ENCODE measurements around the gene SLC25A15.
"Not testable (repeated sequence)": the region's sequence is repeated elsewhere in the genome, so short reads cannot be mapped to it uniquely, and the experiment has no call there.

SLC25A15 gene

GRCh38 chr13:40772765-40773473 lies 16.5 kb upstream of the SLC25A15 start:
- no peaks in the 10 kb centered on the region for H3K9me3 ChIP-seq (ENCODE audit: control insufficient read depth, low read length)
- no peaks in the 10 kb centered on the region for H3K27me3 ChIP-seq (ENCODE audit: control insufficient read depth, insufficient read depth, low read length)
- H3K4me1 ChIP-seq (ENCODE audit: control insufficient read depth, insufficient read depth, low read length): peaks cover 5% of the 10 kb centered on the region

GRCh38 chr13:40774672-40775071 lies 14.7 kb upstream of the SLC25A15 start:
- Histone ChIP-seq H3K36me3 (ENCODE audit: control insufficient read depth, insufficient read depth, low read length) (no peaks in the 10 kb centered on the region), H3K9ac (ENCODE audit: low read length) (no peak overlapping the region), H3K4me3 (ENCODE audit: low read length) (no peak overlapping the region), H3K4me1 (ENCODE audit: control insufficient read depth, insufficient read depth, low read length) (peaks cover 5% of the 10 kb centered on the region), H3K27me3 (ENCODE audit: control insufficient read depth, insufficient read depth, low read length) (no peaks in the 10 kb centered on the region), H3K9me3 (ENCODE audit: control insufficient read depth, low read length) (no peaks in the 10 kb centered on the region)

More at GRCh38 chr13:40772765-40773473, 16.5 kb upstream of the SLC25A15 start:
- Histone ChIP-seq H3K36me3 (ENCODE audit: control insufficient read depth, insufficient read depth, low read length) (no peaks in the 10 kb centered on the region), H3K9ac (ENCODE audit: low read length) (no peak overlapping the region), H3K4me3 (ENCODE audit: low read length) (no peak overlapping the region)

- Histone ChIP-seq H3K4me1 (ENCODE audit: control insufficient read depth, insufficient read depth, low read length) (peaks cover 5% of the 10 kb centered on the region), H3K4me3 (ENCODE audit: low read length) (no peak overlapping the region), H3K9ac (ENCODE audit: low read length) (no peak overlapping the region)
Observed at GRCh38 chr13:40776232-40776631, 13.2 kb upstream of the SLC25A15 start.

GRCh38 chr13:40776681-40777165 lies 12.7 kb upstream of the SLC25A15 start:
- Histone ChIP-seq H3K36me3 (ENCODE audit: control insufficient read depth, insufficient read depth, low read length) (no peaks in the 10 kb centered on the region), H3K27me3 (ENCODE audit: control insufficient read depth, insufficient read depth, low read length) (no peaks in the 10 kb centered on the region), H3K4me3 (ENCODE audit: low read length) (no peak overlapping the region), H3K9me3 (ENCODE audit: control insufficient read depth, low read length) (no peaks in the 10 kb centered on the region), H3K4me1 (ENCODE audit: control insufficient read depth, insufficient read depth, low read length) (peaks cover 5% of the 10 kb centered on the region), H3K9ac (ENCODE audit: low read length) (peak overlapping the region; percentile 9)

More at GRCh38 chr13:40776232-40776631, 13.2 kb upstream of the SLC25A15 start:
- no peaks in the 10 kb centered on the region for H3K36me3 ChIP-seq (ENCODE audit: control insufficient read depth, insufficient read depth, low read length)
- no peaks in the 10 kb centered on the region for H3K9me3 ChIP-seq (ENCODE audit: control insufficient read depth, low read length)
- H3K27me3 ChIP-seq (ENCODE audit: control insufficient read depth, insufficient read depth, low read length): no peaks in the 10 kb centered on the region

GRCh38 chr13:40777166-40777808 lies 12.1 kb upstream of the SLC25A15 start:
- Histone ChIP-seq H3K4me1 (ENCODE audit: control insufficient read depth, insufficient read depth, low read length) (peaks cover 5% of the 10 kb centered on the region), H3K4me3 (ENCODE audit: low read length) (no peak overlapping the region), H3K36me3 (ENCODE audit: control insufficient read depth, insufficient read depth, low read length) (no peaks in the 10 kb centered on the region), H3K9me3 (ENCODE audit: control insufficient read depth, low read length) (no peaks in the 10 kb centered on the region), H3K27me3 (ENCODE audit: control insufficient read depth, insufficient read depth, low read length) (no peaks in the 10 kb centered on the region), H3K9ac (ENCODE audit: low read length) (peak overlapping the region; percentile 9)

- no peak overlapping the region for H3K9ac ChIP-seq (ENCODE audit: low read length)
- no peaks in the 10 kb centered on the region for H3K9me3 ChIP-seq (ENCODE audit: control insufficient read depth, low read length)
- H3K4me1 ChIP-seq (ENCODE audit: control insufficient read depth, insufficient read depth, low read length): peaks cover 5% of the 10 kb centered on the region
- H3K27me3 ChIP-seq (ENCODE audit: control insufficient read depth, insufficient read depth, low read length): no peaks in the 10 kb centered on the region
- H3K36me3 ChIP-seq (ENCODE audit: control insufficient read depth, insufficient read depth, low read length): no peaks in the 10 kb centered on the region
- H3K4me3 ChIP-seq (ENCODE audit: low read length): no peak overlapping the region
Observed at GRCh38 chr13:40777809-40778175, 11.6 kb upstream of the SLC25A15 start.

- H3K9me3 ChIP-seq (ENCODE audit: control insufficient read depth, low read length): no peaks in the 10 kb centered on the region
- H3K27me3 ChIP-seq (ENCODE audit: control insufficient read depth, insufficient read depth, low read length): no peaks in the 10 kb centered on the region
- H3K9ac ChIP-seq (ENCODE audit: low read length): no peak overlapping the region
- H3K4me3 ChIP-seq (ENCODE audit: low read length): no peak overlapping the region
- no peaks in the 10 kb centered on the region for H3K36me3 ChIP-seq (ENCODE audit: control insufficient read depth, insufficient read depth, low read length)
- H3K4me1 ChIP-seq (ENCODE audit: control insufficient read depth, insufficient read depth, low read length): peaks cover 5% of the 10 kb centered on the region
Observed at GRCh38 chr13:40779049-40779448, 10.4 kb upstream of the SLC25A15 start.

- no peak overlapping the region for H3K4me3 ChIP-seq (ENCODE audit: low read length)
- peaks cover 5% of the 10 kb centered on the region for H3K4me1 ChIP-seq (ENCODE audit: control insufficient read depth, insufficient read depth, low read length)
- no peaks in the 10 kb centered on the region for H3K36me3 ChIP-seq (ENCODE audit: control insufficient read depth, insufficient read depth, low read length)
- no peaks in the 10 kb centered on the region for H3K27me3 ChIP-seq (ENCODE audit: control insufficient read depth, insufficient read depth, low read length)
- no peaks in the 10 kb centered on the region for H3K9me3 ChIP-seq (ENCODE audit: control insufficient read depth, low read length)
- no peak overlapping the region for H3K9ac ChIP-seq (ENCODE audit: low read length)
Observed at GRCh38 chr13:40779796-40780285, 9.6 kb upstream of the SLC25A15 start.

GRCh38 chr13:40780822-40781401 lies 8.5 kb upstream of the SLC25A15 start:
- H3K9me3 ChIP-seq (ENCODE audit: control insufficient read depth, low read length): no peaks in the 10 kb centered on the region
- peaks cover 5% of the 10 kb centered on the region for H3K4me1 ChIP-seq (ENCODE audit: control insufficient read depth, insufficient read depth, low read length)
- no peaks in the 10 kb centered on the region for H3K36me3 ChIP-seq (ENCODE audit: control insufficient read depth, insufficient read depth, low read length)
- H3K4me3 ChIP-seq (ENCODE audit: low read length): no peak overlapping the region
- H3K27me3 ChIP-seq (ENCODE audit: control insufficient read depth, insufficient read depth, low read length): no peaks in the 10 kb centered on the region
- H3K9ac ChIP-seq (ENCODE audit: low read length): no peak overlapping the region

GRCh38 chr13:40781717-40782116 lies 7.7 kb upstream of the SLC25A15 start:
- no peaks in the 10 kb centered on the region for H3K27me3 ChIP-seq (ENCODE audit: control insufficient read depth, insufficient read depth, low read length)
- no peaks in the 10 kb centered on the region for H3K36me3 ChIP-seq (ENCODE audit: control insufficient read depth, insufficient read depth, low read length)
- no peak overlapping the region for H3K9ac ChIP-seq (ENCODE audit: low read length)
- H3K4me1 ChIP-seq (ENCODE audit: control insufficient read depth, insufficient read depth, low read length): peaks cover 4% of the 10 kb centered on the region
- H3K4me3 ChIP-seq (ENCODE audit: low read length): no peak overlapping the region
- no peaks in the 10 kb centered on the region for H3K9me3 ChIP-seq (ENCODE audit: control insufficient read depth, low read length)

GRCh38 chr13:40782971-40783370 lies 6.4 kb upstream of the SLC25A15 start:
- not testable (repeated sequence) for H3K36me3 ChIP-seq (ENCODE audit: control insufficient read depth, insufficient read depth, low read length); H3K9me3 ChIP-seq (ENCODE audit: control insufficient read depth, low read length); H3K9ac ChIP-seq (ENCODE audit: low read length); H3K27me3 ChIP-seq (ENCODE audit: control insufficient read depth, insufficient read depth, low read length); H3K4me1 ChIP-seq (ENCODE audit: control insufficient read depth, insufficient read depth, low read length); H3K4me3 ChIP-seq (ENCODE audit: low read length)

- Histone ChIP-seq H3K9me3 (ENCODE audit: control insufficient read depth, low read length) (no peaks in the 10 kb centered on the region), H3K36me3 (ENCODE audit: control insufficient read depth, insufficient read depth, low read length) (no peaks in the 10 kb centered on the region), H3K4me3 (ENCODE audit: low read length) (no peak overlapping the region), H3K27me3 (ENCODE audit: control insufficient read depth, insufficient read depth, low read length) (no peaks in the 10 kb centered on the region), H3K9ac (ENCODE audit: low read length) (no peak overlapping the region), H3K4me1 (ENCODE audit: control insufficient read depth, insufficient read depth, low read length) (no peaks in the 10 kb centered on the region)
Observed at GRCh38 chr13:40784540-40784939, 4.9 kb upstream of the SLC25A15 start.

Data from mucosa of stomach (tissue), 1 donor.